Daoy (cell line): ENCODE measurements around the gene HPN. TPM values are rescaled to one million over a fixed set of nuclear protein-coding genes. Genes with fewer than 3 reads are reported as not detected.
"Not testable (repeated sequence)": the region's sequence is repeated elsewhere in the genome, so short reads cannot be mapped to it uniquely, and the experiment has no call there.

Experiments used
- DNase-seq: peaks from one replicate; pipeline ENCODE4 v3.0.0-alpha.2; 2015; ENCODE audit warnings: low read depth
- total RNA-seq: library from RNA; depleted of rRNA; stranded (reverse); fragments of >200 nt; shearing (Covaris generic); gene quantifications from 2 replicates; pipeline ENCODE4 v1.2.3, GENCODE V29; 2014; rRNA removed

The HPN gene
- total RNA-seq: not detected in 2 replicates

- DNase-seq: no peak
Observed at GRCh38 chr19:35041548-35042055, at the start of gene HPN. Gene HPN, plus strand, starts transcription at chr19:35041721. Its CDS starts 786 bp downstream, at chr19:35042507.

GRCh38 chr19:34992582-34992981, 48.9 kb upstream of the HPN start:
- DNase-seq: not testable (repeated sequence)

DNA sequence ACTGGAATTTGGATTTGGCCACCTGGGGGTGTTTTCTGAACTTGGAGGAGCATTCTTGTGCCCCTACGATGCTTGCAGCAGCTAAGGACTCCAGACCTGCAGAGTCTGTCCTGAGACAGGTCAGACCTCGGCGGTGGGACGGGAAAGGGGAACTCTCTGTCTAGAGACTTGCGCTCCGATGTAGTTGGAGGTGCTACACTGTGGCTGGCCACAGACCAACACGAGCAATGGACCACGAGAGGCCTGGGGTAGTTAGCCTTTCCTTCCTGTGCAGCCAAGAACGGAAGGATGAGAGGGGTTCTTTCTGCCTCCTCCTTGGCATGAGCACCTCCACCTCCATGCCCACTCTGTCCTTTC, 47.3 kb upstream of the HPN start:
- no peak for DNase-seq

DNA sequence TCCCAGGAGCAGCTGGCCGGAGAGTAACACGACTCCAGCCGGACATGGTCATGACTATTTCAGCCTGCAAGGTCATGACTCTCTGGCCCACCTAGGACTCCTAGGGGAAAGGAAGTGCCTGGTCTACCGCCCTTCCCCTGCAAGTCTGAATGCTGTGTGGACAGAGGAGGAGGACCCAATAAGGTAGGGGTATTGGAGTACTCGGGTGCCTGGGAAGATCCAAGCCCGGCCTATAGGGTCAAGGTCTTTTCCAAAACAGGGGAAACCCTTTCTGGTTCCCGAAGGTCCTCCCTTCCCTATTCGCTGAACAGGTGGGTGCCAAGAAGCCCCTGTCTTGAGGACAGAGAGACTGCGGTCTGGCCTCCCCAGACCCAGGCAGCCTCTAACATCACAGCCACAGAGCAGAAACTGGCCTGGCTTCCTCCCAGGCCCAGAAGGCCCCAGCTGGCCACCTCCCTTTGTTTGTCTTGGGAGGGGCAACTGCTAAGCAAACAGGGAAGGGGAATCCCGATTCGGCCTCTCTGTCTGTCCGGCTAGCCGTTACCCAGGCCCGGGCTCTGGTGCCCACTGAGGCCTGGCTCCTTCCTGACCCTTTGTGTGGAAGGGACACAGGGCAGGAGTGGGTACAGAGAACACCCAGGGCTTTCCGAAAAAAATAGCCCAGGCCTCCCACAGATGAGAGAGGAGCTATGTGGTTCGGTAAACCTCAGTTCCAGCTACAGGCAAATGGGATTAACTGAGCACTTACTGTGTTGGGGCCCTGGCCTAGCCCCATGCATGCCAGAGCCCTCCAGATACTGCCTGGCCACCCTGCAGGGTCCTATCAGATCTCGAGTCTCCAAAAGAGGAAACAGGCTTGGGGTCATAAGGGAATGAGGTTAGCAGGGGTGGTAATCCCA, 46.6 kb upstream of the HPN start:
- peak; percentile 43 for DNase-seq

DNA sequence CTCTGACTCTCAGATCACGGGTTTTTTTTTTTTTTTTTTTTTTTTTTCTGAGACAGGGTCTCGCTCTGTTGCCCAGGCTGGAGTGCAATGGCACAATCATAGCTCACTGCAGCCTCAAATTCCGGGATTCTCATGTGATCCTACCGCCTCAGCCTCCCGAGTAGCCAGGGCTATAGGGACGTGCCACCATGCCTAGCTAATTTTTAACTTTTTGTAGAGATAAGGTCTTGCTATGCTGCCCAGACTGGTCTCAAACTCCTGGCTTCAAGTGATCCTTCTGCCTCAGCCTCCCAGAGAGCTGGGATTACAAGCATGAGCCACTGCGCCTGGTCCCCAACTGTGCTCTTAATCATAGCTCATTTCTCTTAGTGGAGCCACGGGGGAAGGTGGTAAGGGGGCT, 46.0 kb upstream of the HPN start:
- DNase-seq: no peak

GRCh38 chr19:34997071-34997617, 44.4 kb upstream of the HPN start:
- DNase-seq: no peak

DNA sequence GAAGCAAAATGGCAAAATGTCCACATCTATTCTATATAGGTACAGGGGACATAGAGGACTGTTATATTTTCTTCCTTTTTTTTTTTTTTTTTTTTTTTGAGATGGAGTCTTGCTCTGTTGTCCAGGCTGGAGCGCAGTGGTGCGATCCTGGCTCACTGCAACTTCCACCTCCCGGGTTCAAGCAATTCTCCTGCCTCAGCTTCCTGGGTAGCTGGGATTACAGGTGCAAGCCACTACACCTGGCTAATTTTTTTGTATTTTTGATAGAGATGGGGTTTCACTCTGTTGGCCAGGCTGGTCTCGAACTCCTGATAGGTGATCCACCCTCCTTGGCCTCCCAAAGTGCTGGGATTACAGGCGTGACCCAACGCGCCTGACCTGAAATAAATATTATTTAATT, 43.3 kb upstream of the HPN start:
- not testable (repeated sequence) for DNase-seq

DNA sequence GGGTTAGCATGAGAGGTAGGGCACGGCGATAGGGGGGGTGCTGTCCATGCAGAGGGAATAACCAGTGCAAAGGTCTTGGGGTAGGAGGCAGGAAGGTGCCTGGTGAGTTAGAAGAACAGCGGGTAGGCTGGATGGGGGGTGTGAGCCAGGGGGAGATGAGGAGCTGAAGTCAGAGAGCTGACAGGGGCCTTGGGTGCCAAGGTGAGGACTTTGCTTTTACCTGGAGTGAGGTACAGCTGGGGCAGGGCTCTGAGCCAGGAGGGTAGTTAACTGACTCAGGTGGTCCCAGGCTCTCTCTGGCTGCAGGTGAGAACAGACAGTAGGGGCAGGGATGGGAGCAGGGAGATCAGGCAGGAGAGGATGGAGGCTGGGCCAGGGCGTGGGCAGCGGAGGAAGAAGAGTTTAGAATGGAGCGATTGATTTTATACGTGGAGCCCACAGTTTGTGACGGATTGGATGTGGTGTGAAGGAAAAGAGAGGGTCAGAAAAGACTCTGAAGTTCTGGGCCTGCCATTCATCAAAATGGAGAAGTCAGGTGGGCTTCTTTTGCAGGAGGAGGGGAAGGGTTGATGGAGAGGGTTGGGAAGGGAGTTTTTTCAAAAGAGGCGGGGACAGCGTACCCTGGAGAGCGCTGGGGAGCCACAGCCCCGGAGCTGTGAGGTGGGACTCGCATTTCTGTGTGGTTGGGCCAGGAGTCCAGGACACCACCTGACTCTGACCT, 42.6 kb upstream of the HPN start:
- no peak for DNase-seq

GRCh38 chr19:34999498-35000337, 41.8 kb upstream of the HPN start, which contains the start of gene GRAMD1A:
Gene GRAMD1A, plus strand, starts transcription at chr19:35000323. Its CDS starts 156 bp downstream, at chr19:35000479.
- DNase-seq: peak; percentile 90

GRCh38 chr19:35000338-35000646, 41.2 kb upstream of the HPN start:
- DNase-seq: no peak

DNA sequence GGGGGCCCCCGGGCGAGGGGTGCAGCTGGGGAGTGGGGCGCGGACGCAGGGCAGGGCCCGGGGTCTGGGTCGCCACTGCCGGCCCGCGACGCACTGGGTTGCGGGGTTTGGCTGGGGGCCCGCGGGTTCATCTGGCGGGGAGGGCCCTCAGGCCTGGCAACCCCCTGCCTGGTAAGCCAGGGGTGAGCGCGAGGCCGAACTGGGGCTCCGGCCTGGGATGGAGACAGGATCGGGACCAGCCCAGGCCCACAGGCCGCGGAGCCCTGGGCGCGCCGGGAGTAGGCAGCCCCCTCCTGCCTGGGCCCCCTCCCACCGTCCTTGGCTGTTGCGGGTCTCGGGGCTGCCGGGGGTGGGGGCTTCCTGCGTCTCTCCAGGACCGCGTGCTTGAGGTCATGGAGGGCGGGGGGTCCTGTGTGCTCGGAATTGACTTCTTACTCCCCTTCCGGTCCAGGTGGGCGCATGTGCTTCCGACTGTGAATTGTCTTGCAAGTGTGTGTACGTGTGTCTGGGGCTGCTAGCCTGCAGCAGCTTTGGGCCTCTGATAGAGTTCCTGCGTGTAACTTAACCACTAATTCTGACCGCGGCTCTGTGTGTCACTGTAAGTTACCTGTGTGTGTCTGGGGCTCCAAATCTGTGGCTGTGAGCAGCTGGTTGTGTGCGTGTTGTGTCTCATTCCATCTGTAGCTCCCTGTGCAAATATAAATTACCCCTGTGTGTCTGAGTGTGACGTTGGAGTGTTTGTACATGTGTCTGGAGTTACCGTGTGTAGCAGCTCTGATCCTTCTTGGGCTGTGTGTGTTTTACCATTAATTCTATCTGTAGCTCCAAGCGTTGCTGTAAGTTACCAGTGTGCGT, 40.6 kb upstream of the HPN start:
- DNase-seq: peak; percentile 55

DNA sequence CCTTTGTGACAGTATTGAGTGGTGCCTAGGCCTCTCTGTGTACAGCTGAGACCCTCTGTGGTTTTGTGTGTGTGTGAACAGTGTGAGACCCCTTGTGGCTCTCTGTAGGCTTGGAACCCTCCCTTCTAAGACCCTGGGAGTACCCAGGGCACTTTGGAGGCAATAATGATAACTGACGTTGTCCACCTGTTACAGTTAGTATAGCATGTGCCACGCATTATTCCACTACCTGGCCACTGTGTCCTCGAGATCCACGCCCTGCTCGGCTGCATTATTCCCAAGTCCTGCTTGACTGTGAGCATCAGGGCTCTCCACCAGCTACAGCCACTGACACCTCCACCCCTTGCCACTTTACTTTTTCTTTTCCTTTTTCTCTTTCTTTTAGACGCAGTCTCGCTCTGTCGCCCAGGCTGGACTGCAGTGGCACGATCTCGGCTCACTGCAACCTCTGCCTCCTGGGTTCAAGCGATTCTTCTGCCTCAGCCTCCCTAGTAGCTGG, 39.4 kb upstream of the HPN start:
- no peak for DNase-seq

- no peak for DNase-seq
Observed at GRCh38 chr19:35004517-35005255, 36.8 kb upstream of the HPN start.

DNA sequence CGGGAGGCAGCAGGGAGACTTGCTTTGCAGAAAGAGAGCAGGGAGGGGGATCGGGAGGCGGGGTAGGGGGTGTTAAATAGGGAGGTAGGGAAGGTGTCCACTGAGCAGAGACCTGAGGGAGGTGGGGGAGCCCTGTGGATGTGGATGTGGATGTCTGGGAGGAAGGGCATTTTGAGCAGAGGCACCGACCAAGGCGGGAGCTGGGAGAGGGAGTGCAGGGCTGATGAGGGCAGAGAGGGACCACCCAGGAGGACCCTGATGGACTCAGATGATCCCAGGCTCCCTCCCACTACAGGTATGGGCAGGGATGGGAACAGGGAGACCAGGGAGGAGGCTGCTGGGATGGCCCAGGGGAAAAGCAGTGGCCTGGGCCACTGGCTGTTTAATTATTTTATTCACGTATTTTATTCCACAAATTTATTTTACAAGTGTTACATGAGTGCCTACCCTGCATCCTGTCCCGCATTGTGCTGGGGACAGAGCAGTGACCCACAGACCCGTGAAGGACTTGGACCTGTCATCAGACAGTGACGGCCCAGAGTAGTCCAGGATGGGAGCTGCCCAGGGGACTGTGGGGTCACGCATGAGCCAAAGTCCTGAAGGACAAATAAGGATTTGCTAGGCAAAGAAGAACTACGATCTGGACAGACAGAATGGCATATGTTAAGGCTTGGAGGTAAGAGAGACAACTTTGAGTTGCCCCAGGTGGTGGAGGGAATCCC, 36.1 kb upstream of the HPN start:
- no peak for DNase-seq

- DNase-seq: not testable (repeated sequence)
Observed at GRCh38 chr19:35006007-35006341, 35.5 kb upstream of the HPN start.

DNA sequence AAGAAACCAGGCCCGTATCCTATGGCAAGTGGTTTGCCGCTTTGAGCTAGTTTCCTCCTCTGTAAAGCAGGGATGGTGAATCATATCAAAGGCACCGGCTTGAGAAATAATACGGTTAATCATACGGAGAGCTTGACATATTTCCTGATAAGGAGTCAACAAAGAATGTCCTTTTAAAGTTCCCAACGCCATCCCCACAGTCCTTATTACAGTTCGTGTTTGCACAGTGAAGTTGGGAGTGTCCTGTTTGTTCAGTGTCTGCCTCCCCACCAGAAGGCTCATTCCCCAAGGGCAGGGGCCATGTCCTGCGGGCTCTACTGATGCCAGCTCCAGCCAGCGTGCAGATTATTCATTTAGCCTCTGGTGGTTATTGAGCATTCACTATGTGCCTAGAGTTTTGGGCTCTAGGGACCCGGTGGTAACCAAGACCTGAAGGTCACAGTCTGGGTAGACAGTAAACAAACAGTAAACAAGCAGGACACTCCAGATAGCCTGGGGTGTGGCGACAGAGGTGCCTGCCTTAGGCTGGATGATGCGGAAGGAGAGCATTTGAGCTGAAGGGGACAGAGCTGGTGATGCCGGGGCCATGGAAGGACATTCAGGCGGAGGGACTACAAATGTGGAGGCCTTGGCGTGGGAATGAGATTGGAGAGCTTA, 35.1 kb upstream of the HPN start:
- no peak for DNase-seq

DNA sequence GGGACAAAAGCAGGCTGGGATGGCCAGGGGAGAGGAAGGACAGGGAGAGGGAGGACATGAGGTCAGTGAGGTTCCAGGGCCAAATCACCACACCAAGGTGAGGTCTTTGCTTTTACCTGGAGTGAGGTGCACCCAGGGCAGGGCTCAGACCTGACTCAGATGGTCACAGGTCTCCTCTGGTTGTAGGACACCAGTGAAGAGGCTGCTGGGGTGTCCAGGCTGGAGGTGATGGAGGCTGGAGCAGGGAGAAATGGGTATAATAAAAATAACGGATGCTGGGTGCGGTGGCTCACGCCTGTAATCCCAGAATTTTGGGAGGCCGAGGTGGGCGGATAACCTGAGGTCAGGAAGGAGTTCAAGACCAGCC, 34.5 kb upstream of the HPN start:
- no peak for DNase-seq

- not testable (repeated sequence) for DNase-seq
Observed at GRCh38 chr19:35007427-35007826, 34.1 kb upstream of the HPN start.

- no peak for DNase-seq
Observed at GRCh38 chr19:35008891-35009341, 32.6 kb upstream of the HPN start.
